ENCODE data around the gene VIPR2. TPM values are rescaled to one million over a fixed set of nuclear protein-coding genes. Genes with fewer than 3 reads are reported as not detected.

The VIPR2 gene
- polyA plus RNA-seq, 1 donor = 2.6 TPM

- no peak for DNase-seq
Measured at GRCh38 chr7:159066816-159067575, 77.7 kb downstream of the VIPR2 start.

GRCh38 chr7:159065852-159066480, 78.7 kb downstream of the VIPR2 start:
- no peak for DNase-seq

DNA sequence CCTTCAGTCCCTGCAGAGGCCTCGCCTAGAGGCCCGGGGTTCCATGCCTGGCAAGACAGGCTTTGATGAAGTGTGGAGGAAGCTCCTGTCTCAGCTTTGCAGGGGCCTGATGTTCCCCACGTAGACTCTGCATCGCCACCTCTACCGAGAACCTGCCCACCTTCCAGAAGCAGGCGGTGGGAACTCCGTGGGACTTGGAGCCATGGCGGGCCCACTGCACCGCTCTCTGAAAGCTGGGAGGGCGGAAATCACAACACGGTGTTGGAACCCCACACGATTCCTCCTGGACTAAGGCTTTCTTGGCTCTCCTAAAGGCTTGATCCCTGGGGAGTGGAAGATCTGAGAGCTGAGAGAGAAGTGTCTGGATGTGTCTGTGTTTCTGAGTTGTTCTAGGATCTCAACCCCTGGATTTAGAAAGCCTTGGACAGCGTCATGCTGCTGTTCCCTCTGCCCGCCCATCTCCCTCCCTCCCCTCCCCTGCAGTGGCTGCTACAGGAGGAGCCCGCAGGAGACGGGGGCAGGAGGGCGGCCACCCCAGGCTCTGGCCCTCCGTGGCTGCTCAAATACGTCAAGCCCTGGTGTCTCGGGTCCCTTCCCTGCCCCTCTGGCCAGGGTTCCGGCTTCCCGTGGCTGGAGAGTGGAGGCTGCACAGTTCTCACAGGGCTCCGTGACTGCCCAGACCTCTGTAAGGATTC, 79.7 kb downstream of the VIPR2 start:
- no peak for DNase-seq

- no peak for DNase-seq
Measured at GRCh38 chr7:159064121-159064815, 80.4 kb downstream of the VIPR2 start.

DNA sequence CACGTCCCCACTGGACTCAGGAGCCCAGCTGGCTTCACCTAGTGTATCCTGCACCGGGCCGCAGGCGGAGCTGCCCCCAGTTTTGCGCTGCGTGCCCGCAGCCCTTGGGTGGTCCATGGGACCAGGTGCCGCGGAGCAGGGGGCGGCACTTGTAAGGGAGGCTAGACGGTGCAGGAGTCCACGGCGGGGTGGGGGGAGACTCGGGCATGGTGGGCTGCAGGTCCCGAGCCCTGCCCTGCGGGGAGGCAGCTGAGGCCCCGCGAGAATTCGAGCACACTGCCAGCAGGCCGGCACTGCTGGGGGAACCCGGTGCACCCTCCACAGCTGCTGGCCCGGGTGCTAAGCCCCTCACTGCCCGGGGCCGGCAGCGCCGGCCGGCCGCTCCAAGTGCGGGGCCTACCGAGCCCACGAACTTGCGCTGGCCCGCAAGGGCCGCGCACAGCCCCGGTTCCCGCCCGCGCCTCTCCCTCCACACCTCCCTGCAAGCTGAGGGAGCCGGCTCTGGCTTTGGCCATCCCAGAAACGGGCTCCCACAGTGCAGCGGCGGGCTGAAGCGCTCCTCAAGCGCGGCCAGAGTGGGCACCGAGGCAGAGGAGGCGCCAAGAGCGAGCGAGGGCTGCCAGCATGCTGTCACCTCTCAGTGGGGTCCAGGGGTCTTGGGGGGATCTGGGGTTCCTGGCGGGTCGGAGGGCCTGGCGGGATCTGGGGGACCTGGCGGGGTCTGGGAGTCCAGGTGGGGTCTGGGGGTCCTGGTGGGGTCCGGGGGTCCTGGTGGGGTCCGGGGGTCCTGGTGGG, 81.4 kb downstream of the VIPR2 start:
- no peak for DNase-seq

DNA sequence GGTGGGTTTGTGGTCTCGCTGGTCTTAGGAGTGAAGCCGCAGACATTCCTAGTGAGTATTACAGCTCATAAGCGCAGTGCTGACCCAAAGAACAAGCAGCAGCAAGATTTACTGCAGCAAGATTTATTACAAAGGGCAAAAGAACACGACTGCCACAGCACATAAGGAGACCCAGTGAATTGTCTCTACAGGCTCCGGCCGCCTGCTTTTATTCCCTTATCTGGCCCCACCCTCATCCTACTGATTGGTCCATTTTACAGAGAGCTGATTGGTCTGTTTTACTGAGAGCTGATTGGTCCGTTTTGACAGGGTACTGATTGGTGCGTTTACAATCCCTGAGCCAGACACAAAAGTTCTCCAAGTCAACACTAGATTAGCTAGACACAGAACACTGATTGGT, 82.1 kb downstream of the VIPR2 start:
- DNase-seq = no peak

GRCh38 chr7:159061674-159062212, 82.9 kb downstream of the VIPR2 start:
- DNase-seq = no peak

GRCh38 chr7:159061209-159061608, 83.5 kb downstream of the VIPR2 start:
- no peak for DNase-seq

DNA sequence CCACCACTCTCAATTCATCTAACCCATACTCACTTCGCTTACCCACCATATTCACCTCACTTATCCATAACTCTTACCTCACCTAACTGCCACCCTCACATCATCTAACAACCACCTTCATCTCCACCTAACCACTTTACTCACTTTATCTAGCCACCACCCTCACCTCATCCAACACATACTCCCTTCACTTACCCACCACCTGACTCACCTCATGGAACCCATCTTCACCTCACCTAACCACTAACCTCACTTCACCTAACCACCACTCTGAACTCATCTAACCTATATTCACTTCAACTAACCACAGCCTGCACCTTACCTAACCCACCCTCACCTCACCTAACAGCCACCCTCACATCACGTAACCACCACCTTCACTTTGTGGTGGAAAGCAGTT, 84.2 kb downstream of the VIPR2 start:
- DNase-seq = no peak

DNA sequence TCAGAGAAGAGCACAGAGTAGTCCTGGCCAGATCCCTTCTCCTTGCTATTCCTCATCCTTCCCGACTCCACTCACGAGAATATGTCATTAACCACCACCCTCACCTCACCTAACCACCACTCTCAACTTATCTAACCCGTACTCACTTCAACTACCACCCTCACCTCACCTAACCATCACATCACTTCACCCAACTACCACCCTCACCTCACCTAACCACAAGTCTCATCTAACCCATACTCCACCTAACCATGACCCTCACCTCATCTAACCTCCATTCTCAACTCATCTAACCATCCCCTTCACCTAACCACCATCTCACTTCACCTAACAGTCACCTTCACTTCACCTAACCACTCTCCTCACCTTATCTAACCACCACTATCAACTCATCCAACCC, 85.0 kb downstream of the VIPR2 start:
- DNase-seq = no peak

- no peak for DNase-seq
Measured at GRCh38 chr7:159057647-159058046, 87.0 kb downstream of the VIPR2 start.

- DNase-seq = no peak
Measured at GRCh38 chr7:159056737-159057136, 87.9 kb downstream of the VIPR2 start.

GRCh38 chr7:159051916-159052315, 92.8 kb downstream of the VIPR2 start:
- DNase-seq = no peak

DNA sequence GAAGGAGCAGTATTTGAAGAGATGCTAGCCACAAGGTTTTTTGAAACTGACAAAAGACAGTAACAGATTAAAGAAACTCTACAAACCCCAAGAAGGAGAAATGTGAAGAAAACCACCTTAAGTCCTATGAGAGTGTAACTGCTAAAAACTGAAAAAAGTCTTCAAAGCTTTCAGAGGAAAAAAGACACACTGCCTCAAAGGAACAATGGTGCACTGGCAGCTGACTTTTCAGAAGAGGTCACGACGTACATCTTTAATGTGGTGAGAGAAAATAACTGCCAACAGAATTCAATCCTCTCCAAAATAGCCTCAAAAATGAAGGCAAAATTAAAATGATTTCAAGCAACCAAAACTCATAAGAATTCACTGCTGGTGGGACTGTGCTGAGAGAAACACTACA, 94.0 kb downstream of the VIPR2 start:
- no peak for DNase-seq

DNA sequence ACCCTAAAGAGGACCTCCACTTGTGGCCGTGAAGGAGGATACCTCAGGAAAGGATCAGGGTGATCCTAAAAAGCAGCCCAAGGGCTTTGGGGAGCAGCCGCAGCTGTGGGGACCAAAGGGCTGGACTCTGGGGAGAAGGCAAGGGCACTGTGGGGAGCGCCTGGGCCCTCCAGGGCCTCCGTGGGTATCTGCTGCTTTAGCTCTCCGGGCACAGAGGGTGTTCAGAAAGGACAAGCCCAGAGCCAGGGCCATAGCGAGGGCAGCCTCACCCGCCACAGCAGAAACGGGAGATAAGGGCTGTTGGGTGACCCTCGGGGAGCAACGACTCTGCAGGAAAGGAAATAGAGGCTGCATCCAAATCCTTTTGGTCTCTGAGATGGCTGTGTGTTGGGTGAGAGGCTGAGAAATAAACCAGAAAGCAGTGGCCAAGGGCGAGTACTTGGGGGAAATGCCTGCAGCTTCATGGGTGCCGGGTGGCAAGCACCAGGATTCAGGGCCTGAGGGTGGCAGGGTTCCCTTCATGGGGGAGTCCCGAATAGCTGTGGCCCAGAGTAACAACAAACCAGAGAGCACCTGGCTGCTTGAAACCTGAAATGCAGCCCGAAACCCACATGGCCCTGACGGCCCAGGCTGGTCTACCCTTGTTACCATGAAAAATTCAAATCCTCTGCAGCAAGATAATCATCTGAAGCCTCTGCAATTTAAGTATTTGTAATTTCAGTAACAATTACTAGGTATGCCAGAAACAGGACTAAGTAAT, 95.2 kb downstream of the VIPR2 start:
- DNase-seq = no peak

DNA sequence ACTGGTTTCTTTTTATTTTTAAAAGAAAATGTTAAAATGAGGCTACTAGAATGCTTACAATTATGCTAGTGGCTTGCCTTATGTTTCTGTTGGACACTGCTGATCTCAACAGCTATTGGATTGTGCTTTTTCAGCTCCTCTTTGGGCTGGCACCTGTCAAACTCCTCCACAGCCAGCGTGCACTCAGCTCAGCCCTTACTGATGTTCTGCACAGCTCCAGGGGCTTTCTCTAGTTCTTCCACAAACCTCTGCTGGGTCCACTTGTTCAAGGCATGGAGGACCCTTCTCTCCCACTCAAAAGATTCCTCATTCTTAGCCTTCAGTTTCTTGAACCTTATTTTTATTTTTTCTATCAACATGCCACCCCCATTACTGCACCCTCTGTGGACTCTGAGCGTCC, 96.0 kb downstream of the VIPR2 start:
- no peak for DNase-seq

DNA sequence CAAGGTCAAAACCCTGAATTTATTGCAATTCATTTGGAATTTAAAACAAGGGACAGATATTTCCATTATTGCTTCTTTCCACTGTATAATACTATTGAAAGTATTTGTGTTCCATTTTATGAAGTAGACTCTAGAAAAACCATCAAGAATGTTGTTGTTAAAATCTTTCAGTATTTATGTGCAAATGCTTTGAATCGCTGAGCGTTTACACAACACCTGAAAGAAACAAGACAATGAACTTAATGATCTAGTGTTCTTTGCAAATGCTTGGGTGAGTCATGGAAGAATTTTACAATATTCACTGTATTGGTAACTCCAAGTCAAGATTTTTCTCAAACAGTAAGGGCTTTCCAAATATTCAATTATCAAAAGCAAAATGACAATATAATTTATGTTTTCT, 97.1 kb downstream of the VIPR2 start:
- no peak for DNase-seq

- no peak for DNase-seq
Measured at GRCh38 chr7:159046300-159046699, 98.4 kb downstream of the VIPR2 start.

- no peak for DNase-seq
Measured at GRCh38 chr7:159045839-159046238, 98.8 kb downstream of the VIPR2 start.

- DNase-seq = no peak
Measured at GRCh38 chr7:159042581-159043101, 102.0 kb downstream of the VIPR2 start.

GRCh38 chr7:159042103-159042502, 102.6 kb downstream of the VIPR2 start:
- no peak for DNase-seq

All from left kidney (tissue), 2 donors.